ENCODE measurements around the gene BRIP1.

The BRIP1 gene

DNA sequence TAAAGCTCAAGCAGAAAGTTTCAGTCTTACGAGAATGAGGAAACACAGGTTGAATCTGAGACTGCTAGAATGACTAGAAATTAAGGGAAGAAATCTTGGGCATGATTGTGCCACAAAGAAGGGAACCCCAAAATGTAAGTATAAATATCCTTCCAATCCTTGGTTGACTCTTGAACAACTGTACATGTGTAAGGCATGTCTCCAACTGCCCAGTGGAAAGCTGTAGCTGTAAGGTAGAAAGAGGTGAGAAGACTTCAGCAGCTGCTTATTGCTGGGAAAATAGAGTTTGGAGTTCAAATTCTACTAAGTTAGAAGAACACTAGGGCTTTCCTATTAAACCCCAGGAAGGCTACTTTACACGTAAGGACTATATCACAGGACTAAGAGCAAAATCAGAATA, 212.6 kb downstream of the BRIP1 start:
- no peak for DNase-seq

DNA sequence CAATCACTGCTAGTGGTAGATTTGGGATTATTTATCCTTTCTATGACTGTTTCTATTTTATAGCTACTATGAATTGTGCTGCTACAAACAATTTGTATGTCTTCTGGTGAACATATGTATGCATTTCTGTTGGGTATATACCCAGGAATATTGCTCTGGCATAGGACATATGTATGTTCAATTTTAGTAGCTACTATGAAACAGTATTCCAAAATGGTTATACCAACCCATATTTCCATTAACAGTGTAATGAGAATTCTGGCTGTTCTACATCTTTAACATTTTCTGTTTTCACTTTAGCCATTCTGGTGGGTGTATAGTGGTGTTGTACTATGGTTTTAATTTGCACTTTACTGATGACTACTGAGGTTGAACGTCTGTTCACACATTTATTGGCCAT, 214.7 kb downstream of the BRIP1 start:
- no peak for DNase-seq

DNA sequence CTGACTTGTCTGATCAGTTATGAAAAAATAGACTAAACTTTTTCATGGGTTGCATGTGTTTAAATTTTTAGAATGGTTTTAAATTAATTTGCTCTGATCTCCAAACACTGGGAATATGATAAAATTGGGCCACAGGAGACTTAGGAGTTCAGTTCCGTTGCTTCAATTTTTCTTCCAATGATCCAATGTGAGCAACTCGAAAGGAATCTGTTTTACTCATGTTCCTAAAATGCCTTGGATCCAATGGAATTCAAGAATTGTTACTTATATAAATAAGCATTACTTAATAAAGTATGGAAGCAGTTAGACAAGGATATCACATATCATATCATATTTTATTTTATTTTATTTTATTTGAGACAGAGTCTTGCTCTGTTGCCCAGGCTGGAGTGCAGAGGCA, 216.3 kb downstream of the BRIP1 start:
- peak; percentile 84 for DNase-seq

DNA sequence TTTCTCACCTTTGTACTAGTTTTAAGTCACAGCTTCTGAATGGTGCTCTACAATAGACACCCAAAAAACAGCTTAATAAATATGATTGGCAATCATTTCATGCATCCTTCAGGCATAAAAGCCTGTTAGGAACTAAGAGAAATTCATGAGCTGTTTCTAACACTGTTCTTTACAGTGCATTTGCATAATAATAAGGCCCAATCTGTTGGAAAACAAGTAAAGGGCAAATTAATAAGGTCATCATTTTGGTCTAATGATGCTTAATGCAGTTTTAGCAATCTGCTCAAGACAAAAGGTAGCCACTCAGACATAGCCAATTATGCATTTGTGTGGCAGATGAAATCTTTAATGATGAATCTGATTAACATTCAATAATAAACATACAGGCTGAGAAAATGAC, 216.8 kb downstream of the BRIP1 start:
- no peak for DNase-seq

GRCh38 chr17:61645920-61646319, 217.4 kb downstream of the BRIP1 start:
- DNase-seq = peak; percentile 13

DNA sequence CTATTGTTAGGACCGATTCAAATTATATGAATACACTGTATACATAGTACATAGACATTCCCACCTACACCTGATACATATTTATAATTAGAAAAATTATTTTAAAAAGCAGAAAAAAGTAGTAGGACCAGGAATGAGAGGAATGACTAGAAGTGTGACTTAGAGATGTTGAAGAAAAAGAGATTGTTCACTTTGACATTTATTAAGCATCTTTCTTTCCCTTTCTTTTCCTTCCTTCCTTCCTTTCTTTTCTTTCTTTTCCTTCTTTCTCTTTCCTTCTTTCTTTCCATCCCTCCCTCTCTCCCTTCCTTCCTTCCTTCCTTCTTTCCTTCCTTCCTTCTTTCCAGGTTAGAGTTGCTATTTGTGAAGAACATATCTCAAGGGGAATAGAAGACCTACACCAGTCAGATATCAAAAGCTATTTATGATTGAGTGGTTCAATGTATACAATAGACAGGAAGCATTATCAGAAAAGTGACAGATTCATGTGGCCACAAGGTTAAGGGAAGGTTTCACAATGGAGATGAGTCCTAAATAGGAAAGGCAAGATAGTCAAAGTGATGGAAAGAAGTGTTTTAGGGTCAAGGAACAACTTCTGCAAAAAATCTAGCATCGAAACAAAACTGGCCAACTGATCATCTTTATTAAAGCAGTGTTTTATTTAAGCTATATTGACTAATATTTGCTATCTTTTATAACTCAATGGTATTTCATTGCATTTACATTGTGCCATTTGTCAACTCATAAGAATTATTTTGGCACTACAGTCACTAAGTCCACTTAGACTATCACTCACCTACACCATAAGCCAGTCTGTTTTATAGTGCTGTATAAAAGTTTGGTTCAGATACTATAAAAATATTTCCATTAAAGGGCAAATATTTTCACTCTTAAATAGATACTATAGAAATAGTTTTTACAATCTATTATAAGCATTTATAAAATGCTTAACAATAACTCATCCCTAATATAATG, 218.2 kb downstream of the BRIP1 start:
- no peak for DNase-seq

GRCh38 chr17:61642768-61643167, 220.6 kb downstream of the BRIP1 start:
- no peak for DNase-seq

GRCh38 chr17:61641715-61642114, 221.6 kb downstream of the BRIP1 start:
- DNase-seq = no peak

DNA sequence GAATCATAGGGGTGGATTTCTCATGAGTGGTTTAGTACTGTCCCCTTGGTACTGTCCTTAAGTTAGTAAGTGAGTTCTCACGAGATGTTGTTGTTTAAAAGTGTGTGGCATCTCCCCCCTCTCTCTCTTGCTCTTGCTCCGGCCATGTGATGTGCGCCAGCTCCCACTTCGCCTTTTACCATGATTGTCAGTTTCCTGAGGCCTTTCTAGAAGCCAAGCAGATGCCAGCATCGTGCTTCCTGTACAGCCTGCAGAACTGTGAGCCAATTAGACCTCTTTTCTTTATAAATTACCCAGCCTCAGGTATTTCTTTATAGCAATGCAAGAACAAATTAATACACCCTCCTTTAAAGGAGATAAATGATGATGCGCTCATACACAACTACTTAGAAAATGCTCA, 222.2 kb downstream of the BRIP1 start:
- DNase-seq = no peak

GRCh38 chr17:61639818-61640217, 223.5 kb downstream of the BRIP1 start:
- DNase-seq = no peak

DNA sequence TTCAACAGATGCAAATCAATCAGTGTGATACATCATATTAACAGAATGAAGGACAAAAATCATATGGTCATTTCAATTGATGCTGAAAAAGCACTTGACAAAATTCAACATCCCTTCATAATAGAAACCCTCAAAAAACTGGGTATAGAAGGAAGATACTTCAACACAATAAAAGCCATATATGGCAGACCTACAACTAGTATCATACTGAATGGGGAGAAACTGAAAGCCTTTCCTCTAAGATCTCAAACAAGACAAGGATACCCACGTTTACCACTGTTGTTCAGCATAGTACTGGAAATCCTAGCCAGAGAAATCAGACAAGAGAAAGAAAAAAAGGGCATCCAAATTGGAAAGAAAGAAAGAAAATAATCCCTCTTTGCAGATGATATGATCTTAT, 225.2 kb downstream of the BRIP1 start:
- no peak for DNase-seq

DNA sequence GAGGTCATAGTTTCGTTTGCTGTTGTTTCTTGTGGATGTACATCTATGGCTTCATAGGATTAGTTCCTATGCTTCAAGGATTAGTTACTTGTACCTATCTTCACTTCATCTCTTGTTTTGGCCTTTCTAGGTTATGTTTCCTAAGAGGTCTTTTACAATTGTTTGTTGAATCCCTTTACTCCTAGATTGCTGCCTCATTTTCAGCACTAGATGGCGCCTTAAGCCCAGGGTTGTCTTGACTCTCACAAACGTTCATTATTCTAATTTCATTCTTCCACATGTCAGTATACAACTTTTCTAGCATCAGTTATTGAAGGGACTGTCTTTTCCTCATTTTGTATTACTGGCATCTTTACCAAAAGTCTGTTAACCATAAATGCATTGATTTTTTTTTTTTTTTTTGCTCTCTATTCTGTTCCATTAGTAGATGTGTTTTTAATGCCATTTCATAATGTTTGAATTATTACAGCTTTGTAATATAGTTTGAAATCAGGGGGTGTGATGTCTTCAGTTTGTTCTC, 227.4 kb downstream of the BRIP1 start:
- DNase-seq = peak; percentile 43

DNA sequence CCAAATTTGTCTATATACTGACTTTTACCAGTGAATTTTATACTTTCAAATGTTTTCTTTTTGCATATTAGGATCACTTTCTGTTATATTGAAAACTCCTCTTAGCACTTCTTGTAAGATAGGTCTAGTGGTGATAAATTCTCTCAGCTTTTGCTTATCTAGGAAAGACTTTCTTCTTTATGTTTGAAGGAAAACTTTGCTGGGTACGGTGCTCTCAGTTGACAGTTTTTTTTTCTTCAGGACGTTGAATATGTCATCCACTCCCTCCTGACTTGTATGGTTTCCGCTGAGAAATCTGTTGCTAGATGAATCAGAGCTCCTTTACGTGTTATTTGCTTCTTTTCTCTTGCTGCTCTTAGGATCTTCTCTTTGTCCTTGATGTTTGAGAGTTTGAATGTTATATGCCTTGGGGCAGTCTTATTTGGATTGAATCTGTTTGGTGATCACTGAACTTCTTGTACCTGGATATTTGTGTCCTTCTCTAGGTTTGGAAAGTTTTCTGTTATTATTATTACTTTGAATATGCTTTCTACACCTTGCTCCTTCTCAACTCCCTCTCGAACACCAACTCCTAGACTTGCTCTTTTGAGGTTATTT, 228.3 kb downstream of the BRIP1 start:
- no peak for DNase-seq

DNA sequence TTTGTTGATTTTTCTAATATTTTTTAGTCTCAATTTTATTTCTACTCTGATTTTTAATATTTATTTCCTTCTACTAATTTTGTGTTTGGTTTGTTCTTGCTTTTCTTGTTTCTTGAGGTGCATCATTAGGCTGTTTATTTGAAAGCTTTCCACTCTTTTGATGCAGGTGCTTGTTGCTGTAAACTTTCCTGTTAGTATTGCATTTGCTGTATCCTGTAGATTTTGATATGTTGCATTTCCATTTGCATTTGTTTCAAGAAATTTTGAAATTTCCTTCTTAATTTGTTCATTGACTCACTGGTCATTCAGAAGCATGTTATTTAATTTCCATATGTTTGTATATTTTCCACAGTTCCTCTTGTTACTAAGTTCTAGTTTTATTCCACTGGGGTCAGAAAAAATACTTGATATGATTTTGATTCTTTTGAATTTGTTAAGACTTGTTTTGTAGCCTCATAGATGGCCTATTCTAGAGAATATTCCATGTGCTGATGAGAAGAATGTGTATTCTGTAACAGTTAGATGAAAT, 229.3 kb downstream of the BRIP1 start:
- DNase-seq = no peak

DNA sequence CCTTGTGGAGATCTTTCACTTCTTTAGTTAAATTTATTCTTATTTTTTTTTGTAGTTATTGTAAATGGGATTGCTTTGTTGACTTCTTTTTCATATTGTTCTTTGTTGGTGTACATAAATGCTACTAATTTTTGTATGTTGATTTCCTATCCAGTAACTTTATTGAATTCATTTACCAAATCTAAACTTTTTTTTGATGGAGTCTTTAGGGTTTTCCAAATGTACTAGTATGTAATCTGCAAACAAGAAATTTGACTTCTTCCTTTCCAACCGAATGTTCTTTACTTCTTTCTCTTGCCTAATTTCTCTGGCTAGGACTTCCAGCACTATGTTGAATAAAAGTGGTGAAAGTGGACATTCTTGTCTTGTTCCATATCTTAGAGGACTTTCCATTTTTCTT, 230.5 kb downstream of the BRIP1 start:
- no peak for DNase-seq

DNA sequence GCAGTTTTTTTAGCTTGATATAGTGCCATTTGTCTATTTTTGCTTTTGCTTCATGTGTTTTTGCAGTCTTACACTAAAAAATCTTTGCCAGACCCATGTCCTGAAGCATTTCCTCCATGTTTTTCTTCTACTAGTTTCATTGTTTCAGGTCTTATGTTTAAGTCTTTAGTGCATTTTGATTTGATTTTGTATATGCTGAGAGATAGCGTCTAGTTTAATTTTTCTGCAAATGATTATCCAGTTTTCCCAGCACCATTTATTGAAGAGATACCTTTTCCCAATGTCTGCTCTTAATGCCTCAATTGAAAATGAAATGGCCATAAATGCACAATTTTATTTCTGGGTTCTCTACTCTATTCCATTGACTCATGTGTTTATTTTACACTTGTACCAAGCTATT, 231.5 kb downstream of the BRIP1 start:
- no peak for DNase-seq
